KMS-11 (cell line): ENCODE measurements around the gene KCND3.

Experiments used
- H2AFZ ChIP-seq: fragments of 200-600 bp; sonication (generic); 2 replicates; pipeline ENCODE4 v1.6.1; 2016; ENCODE audit warnings: antibody characterized with exemption, mixed run types, low read depth
- H3K27ac ChIP-seq: fragments of 200-600 bp; sonication (generic); 2 replicates; pipeline ENCODE4 v1.6.1; 2016; ENCODE audit warnings: mild to moderate bottlenecking, mixed run types
- H3K27me3 ChIP-seq: fragments of 200-600 bp; sonication (generic); 2 replicates; pipeline ENCODE4 v1.6.1; 2017; ENCODE audit warnings: mild to moderate bottlenecking, low read depth, mixed run types, moderate library complexity; ENCODE audit not compliant: insufficient read depth
- H3K36me3 ChIP-seq: fragments of 200-600 bp; sonication (generic); 2 replicates; pipeline ENCODE4 v1.6.1; 2017; ENCODE audit warnings: mild to moderate bottlenecking, mixed run types; ENCODE audit not compliant: insufficient read depth
- H3K4me1 ChIP-seq: fragments of 200-600 bp; sonication (generic); 2 replicates; pipeline ENCODE4 v1.6.1; 2016; ENCODE audit warnings: mild to moderate bottlenecking, low read depth, mixed run types; ENCODE audit not compliant: poor library complexity, severe bottlenecking
- H3K4me2 ChIP-seq: fragments of 200-600 bp; sonication (generic); 2 replicates; pipeline ENCODE4 v1.7.0; 2016; ENCODE audit warnings: mild to moderate bottlenecking, mixed run types
- H3K4me3 ChIP-seq: fragments of 200-600 bp; sonication (generic); IDR thresholded peaks from 2 replicates; pipeline ENCODE4 v1.6.1; 2017; ENCODE audit warnings: low read depth, low read length, mixed read lengths; ENCODE audit not compliant: insufficient read depth
- H3K79me2 ChIP-seq: fragments of 200-600 bp; sonication (generic); 2 replicates; pipeline ENCODE4 v1.6.1; 2016; ENCODE audit warnings: low read depth, mixed run types; ENCODE audit not compliant: insufficient read depth
- H3K9ac ChIP-seq: fragments of 200-600 bp; sonication (generic); 2 replicates; pipeline ENCODE4 v1.6.1; 2016; ENCODE audit warnings: mild to moderate bottlenecking, mixed run types
- H4K20me1 ChIP-seq: fragments of 200-600 bp; sonication (generic); 2 replicates; pipeline ENCODE4 v1.6.1; 2016; ENCODE audit warnings: mild to moderate bottlenecking, mixed run types; ENCODE audit not compliant: insufficient read depth
- TF ChIP-seq, protein P1 (sequence below): fragments of 200-600 bp; sonication (generic); conservative IDR thresholded peaks from 2 replicates; pipeline ENCODE4 v1.6.1; 2017; ENCODE audit warnings: low read depth, mild to moderate bottlenecking, antibody characterized with exemption, low read length, moderate library complexity, mixed read lengths

The KCND3 gene

DNA sequence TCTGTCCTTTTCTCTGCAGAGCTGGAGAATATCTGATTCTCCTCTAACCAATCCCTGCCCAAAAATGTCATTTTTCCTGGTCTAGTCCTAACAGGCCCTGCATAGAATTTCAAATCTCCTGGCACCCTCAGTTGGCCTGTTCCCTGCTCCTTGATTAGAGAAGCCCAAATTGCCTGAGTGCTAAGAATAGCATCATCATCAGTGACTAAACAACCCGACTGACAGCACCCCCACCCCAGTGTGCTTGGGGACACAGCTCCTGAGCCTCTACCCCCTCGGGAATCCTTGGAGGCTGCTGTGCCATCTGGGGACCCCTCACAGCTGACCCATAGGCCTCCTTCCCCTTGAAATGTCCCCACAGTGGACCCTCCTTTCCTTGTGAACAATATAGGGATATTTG is 139.4 kb downstream of the KCND3 start:
- H3K4me1 ChIP-seq: no peaks in the 10 kb centered on the region
- H2AFZ ChIP-seq: no peak overlapping the region
- TF ChIP-seq, protein P1, sequence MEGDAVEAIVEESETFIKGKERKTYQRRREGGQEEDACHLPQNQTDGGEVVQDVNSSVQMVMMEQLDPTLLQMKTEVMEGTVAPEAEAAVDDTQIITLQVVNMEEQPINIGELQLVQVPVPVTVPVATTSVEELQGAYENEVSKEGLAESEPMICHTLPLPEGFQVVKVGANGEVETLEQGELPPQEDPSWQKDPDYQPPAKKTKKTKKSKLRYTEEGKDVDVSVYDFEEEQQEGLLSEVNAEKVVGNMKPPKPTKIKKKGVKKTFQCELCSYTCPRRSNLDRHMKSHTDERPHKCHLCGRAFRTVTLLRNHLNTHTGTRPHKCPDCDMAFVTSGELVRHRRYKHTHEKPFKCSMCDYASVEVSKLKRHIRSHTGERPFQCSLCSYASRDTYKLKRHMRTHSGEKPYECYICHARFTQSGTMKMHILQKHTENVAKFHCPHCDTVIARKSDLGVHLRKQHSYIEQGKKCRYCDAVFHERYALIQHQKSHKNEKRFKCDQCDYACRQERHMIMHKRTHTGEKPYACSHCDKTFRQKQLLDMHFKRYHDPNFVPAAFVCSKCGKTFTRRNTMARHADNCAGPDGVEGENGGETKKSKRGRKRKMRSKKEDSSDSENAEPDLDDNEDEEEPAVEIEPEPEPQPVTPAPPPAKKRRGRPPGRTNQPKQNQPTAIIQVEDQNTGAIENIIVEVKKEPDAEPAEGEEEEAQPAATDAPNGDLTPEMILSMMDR: no peak
- H3K27me3 ChIP-seq: no peaks in the 10 kb centered on the region
- no peaks in the 10 kb centered on the region for H3K36me3 ChIP-seq
- no peak overlapping the region for H3K4me2 ChIP-seq
- H3K79me2 ChIP-seq: no peaks in the 10 kb centered on the region
- H3K9ac ChIP-seq: no peak overlapping the region
- no peak overlapping the region for H3K4me3 ChIP-seq
- H3K27ac ChIP-seq: no peak overlapping the region
- no peaks in the 10 kb centered on the region for H4K20me1 ChIP-seq

DNA sequence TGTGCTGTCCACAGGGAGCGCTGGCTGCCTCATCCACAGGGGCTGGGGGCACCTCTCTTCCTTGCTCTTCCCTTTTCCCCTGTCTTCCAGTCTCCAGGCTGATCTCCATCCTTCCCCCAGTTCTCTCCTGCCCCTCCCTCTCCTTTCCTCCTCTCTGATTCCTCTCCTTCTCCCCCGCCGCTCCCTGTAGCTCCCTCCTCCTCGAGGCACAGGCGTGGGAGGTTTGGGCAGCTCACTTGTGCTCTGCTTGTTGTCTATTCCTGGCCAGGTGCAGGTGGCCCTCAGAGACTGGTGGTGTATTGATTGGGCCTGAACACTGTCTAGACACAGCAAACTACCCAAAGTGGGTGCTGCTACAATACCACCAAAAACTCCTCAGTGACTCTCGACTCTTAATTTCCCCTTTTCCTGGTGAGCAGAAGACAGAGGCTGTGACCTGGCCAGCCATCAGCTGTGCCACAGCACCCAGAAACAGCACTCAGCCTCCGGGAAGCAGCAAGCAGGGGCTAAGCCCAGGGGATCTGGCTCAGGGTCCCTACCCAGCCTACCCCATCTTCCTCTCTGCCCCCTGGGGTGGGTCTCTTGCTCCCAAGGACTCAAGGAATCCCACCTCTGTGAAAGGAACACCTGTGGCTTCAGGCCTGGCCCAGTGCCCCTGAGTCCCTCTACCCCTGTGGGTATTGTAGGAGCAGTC is 140.5 kb downstream of the KCND3 start:
- Histone ChIP-seq H3K27me3 (no peaks in the 10 kb centered on the region), H2AFZ (no peak overlapping the region)

DNA sequence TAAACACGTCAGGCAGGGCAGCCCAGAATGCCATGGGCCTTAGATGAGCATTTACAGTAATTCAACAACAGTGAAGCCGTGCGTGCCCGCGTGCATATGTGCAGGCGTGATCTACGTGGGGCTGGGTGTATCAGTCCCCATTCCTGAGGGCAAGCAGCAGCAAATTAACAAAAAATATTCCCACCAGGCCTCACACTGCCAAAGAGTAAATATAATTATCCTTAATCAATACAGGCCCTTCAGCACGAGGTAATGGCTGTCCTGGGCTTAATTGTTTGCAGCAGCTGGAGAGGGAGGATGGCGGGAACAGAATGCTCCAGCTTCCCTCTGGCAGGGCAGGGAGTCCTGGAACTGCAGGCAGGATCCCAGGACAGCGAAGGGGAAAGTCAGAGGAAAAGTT is 142.0 kb downstream of the KCND3 start:
- TF ChIP-seq, protein P1: no peak
- H4K20me1 ChIP-seq: no peaks in the 10 kb centered on the region
- H2AFZ ChIP-seq: no peak overlapping the region
- no peaks in the 10 kb centered on the region for H3K4me1 ChIP-seq
- H3K36me3 ChIP-seq: no peaks in the 10 kb centered on the region
- H3K27ac ChIP-seq: no peak overlapping the region
- H3K9ac ChIP-seq: no peak overlapping the region
- H3K79me2 ChIP-seq: no peaks in the 10 kb centered on the region
- H3K4me3 ChIP-seq: no peak overlapping the region
- no peaks in the 10 kb centered on the region for H3K27me3 ChIP-seq
- H3K4me2 ChIP-seq: no peak overlapping the region

More for the DNA sequence above, 140.5 kb downstream of the KCND3 start:
- Histone ChIP-seq H3K4me1 (no peaks in the 10 kb centered on the region), H3K27ac (no peak overlapping the region), H3K9ac (no peak overlapping the region), H3K79me2 (no peaks in the 10 kb centered on the region), H3K4me2 (no peak overlapping the region), H4K20me1 (no peaks in the 10 kb centered on the region), H3K4me3 (no peak overlapping the region), H3K36me3 (no peaks in the 10 kb centered on the region)
- TF ChIP-seq, protein P1: no peak

DNA sequence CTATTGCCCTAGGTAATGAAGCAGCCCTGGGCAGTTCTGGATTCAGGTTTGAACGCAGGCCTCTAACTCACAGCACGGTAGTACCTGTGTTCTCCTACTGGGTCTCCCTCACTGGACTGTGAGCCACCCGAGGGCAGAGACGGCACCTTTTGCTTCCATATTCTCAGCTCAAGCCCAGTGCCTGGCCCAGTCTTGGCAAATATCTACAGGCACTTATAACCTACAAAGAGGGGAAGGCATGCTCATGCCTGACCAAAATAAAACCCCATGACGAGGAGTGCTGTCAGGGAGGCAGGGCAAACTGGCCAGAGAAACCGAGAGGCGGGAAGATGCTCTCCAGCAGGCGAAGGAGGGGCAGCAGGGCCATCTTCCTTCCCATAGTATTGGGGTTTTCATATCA is 142.6 kb downstream of the KCND3 start:
- Histone ChIP-seq H3K4me3 (no peak overlapping the region), H3K36me3 (no peaks in the 10 kb centered on the region), H3K27me3 (no peaks in the 10 kb centered on the region), H2AFZ (no peak overlapping the region), H3K4me1 (no peaks in the 10 kb centered on the region), H3K4me2 (no peak overlapping the region), H3K27ac (no peak overlapping the region), H4K20me1 (no peaks in the 10 kb centered on the region), H3K9ac (no peak overlapping the region), H3K79me2 (no peaks in the 10 kb centered on the region)
- TF ChIP-seq, protein P1: no peak
